ENCODE data around the gene ST3GAL3. TPM values are rescaled to one million over a fixed set of nuclear protein-coding genes. Genes with fewer than 3 reads are reported as not detected.

The ST3GAL3 gene
- total RNA-seq, 6 experiments from 2014 or later: 6.4 to 14.2 (median 12.0) TPM

DNA sequence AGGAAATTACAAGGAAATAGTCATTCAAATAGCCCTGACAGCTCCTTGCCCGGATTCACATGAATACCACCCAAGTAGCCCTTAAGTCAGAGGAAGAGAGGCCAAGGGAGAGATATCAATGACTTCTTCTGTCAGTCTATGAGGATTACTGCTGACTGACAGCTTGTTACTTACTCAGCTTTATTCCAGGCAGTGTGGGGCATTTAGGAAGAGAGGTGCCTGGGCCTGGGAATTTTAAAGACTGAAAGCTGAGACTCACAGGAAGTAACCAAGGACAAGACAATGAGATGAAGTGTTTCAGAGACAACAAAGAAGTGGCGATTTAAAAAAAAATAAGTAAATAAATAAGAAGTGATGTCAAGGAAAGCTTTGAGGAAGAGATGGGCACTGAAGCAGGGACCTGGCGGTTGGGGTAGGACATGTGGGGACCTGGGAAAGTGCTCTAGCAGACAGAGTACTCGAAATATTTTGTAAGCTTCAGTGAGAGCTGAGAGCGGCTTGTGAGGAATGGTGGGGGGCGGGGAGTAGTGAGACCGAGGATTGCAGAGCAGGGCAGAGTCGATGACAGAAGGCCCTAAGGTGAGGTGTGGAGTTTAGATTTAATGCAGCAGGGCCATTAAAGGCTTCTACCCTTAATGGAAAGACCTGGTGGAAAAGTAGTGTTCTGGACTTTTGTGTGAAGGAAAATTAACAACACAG is 58.9 kb downstream of the ST3GAL3 start:
- H3K9me3 ChIP-seq: no peaks in the 10 kb centered on the region
- DNase-seq: no peak
- TF ChIP-seq POLR2A (IDR thresholded peaks at IDR 0.05) (no peak), CTCF (IDR thresholded peaks at IDR 0.05) (no peak)
- no peaks in the 10 kb centered on the region for H3K36me3 ChIP-seq
- H3K27me3 ChIP-seq: no peaks in the 10 kb centered on the region
- H3K4me3 ChIP-seq: no peak overlapping the region
- no peak for ATAC-seq
- H3K4me1 ChIP-seq: peaks cover 0 to 7% (median 0%) of the 10 kb centered on the region in 4 donors
- intact Hi-C loops (cut with DNase I): loop anchor here in 1 of 2 donors (10.0 kb wide), 1 partner anchor 169 kb away; the partner anchor contains the start of gene ARTN
- H3K27ac ChIP-seq: no peak overlapping the region
- 74% methylated on average over 8 of the region's 8 CpGs for WGBS (ENCODE audit: insufficient coverage, low coverage, low lambda C conversion rate, missing lambda C conversion rate)

GRCh38 chr1:43766818-43767525 is 59.6 kb downstream of the ST3GAL3 start:
- no peak overlapping the region for H3K27ac ChIP-seq
- ATAC-seq (no peak), DNase-seq (no peak)
- H3K4me1 ChIP-seq: peaks cover 0 to 7% (median 0%) of the 10 kb centered on the region in 4 donors
- H3K36me3 ChIP-seq: no peaks in the 10 kb centered on the region
- no peaks in the 10 kb centered on the region for H3K27me3 ChIP-seq
- no peaks in the 10 kb centered on the region for H3K9me3 ChIP-seq
- TF ChIP-seq CTCF (IDR thresholded peaks at IDR 0.05) (no peak), POLR2A (IDR thresholded peaks at IDR 0.05) (no peak)
- 77% methylated on average over 5 of the region's 5 CpGs for WGBS (ENCODE audit: insufficient coverage, low coverage, low lambda C conversion rate, missing lambda C conversion rate)
- intact Hi-C loops (cut with DNase I): loop anchor here in 1 of 2 donors (10.0 kb wide), 1 partner anchor 168 kb away; the partner anchor contains the start of gene ARTN
- H3K4me3 ChIP-seq: no peak overlapping the region

GRCh38 chr1:43768168-43768567 is 60.8 kb downstream of the ST3GAL3 start:
- Histone ChIP-seq H3K27me3 (no peaks in the 10 kb centered on the region), H3K4me1 (peaks cover 0 to 2% (median 0%) of the 10 kb centered on the region in 4 donors), H3K36me3 (no peaks in the 10 kb centered on the region), H3K9me3 (no peaks in the 10 kb centered on the region), H3K27ac (no peak overlapping the region), H3K4me3 (no peak overlapping the region)
- DNase-seq (no peak), ATAC-seq (no peak)
- intact Hi-C loops (cut with DNase I): loop anchor here in 1 of 2 donors (10.0 kb wide), 1 partner anchor 167 kb away; the partner anchor contains the start of gene ARTN
- no peak for TF ChIP-seq POLR2A (IDR thresholded peaks at IDR 0.05)
- TF ChIP-seq CTCF (IDR thresholded peaks at IDR 0.05): no peak

DNA sequence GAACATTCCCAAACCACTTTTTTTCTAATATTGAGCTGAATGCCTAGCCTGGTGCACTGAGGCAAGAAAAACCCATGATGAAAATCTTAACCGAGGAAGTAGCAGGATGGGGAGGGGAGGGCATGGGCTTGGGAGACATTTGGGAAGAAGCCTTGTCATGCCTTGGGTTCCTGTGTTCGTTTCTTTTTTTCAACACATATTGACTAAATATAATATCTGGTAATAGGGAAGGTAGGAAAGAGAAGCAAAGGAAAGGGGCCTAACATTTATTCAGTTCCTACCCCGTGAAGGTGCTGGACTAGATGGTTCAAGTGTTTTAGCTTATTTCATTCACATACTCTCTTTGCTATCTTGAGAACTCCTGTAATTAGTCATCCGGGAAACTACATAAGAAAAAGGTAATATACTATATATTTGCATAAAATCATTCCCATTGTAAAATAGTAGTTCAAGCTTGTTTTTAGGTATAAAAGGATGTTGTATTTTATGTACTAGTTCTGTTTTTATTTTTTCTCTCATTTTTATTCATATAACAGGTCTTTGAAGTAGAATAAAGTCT is 62.1 kb downstream of the ST3GAL3 start:
- no peaks in the 10 kb centered on the region for H3K27me3 ChIP-seq
- no peak for ATAC-seq
- no peak overlapping the region for H3K4me3 ChIP-seq
- TF ChIP-seq POLR2A (IDR thresholded peaks at IDR 0.05): no peak
- no peak for TF ChIP-seq CTCF (IDR thresholded peaks at IDR 0.05)
- WGBS (ENCODE audit: insufficient coverage, low coverage, low lambda C conversion rate, missing lambda C conversion rate): 72% methylated on average over 3 of the region's 4 CpGs
- H3K27ac ChIP-seq: no peak overlapping the region
- intact Hi-C loops (cut with DNase I): loop anchor here in 1 of 2 donors (10.0 kb wide), 1 partner anchor 165 kb away; the partner anchor contains the start of gene ARTN
- H3K36me3 ChIP-seq: no peaks in the 10 kb centered on the region
- no peak for DNase-seq
- no peaks in the 10 kb centered on the region for H3K4me1 ChIP-seq
- H3K9me3 ChIP-seq: no peaks in the 10 kb centered on the region

All from right lobe of liver (tissue), 6 donors.